Gastroesophageal sphincter (tissue), 4 donors: ENCODE data around the gene RFPL3. TPM values are rescaled to one million over a fixed set of nuclear protein-coding genes. Genes with fewer than 3 reads are reported as not detected.
"Not testable (repeated sequence)": the region's sequence is repeated elsewhere in the genome, so short reads cannot be mapped to it uniquely, and the experiment has no call there.

ENCODE experiments used
- ATAC-seq: fragments of 150-250 bp; one replicate; pipeline ENCODE4 v1.9.1; 2016; ENCODE audit warnings: mild to moderate bottlenecking, moderate library complexity
- H3K27ac ChIP-seq, 4 donors: fragments of 200-600 bp; sonication (generic) in 3 of 4; 1 replicate in 3 of 4; 2 replicates in 1 of 4; pipeline ENCODE4 v1.5.1; 2016 to 2019
- H3K27me3 ChIP-seq: fragments of 200-600 bp; sonication (generic); one replicate; pipeline ENCODE4 v1.5.1; 2019
- H3K36me3 ChIP-seq, 2 donors: fragments of 200-600 bp; sonication (generic); one replicate each; pipeline ENCODE4 v1.5.1; 2019; ENCODE audit warnings: control low read depth in 1 of 2
- H3K4me1 ChIP-seq, 3 donors: fragments of 200-600 bp; sonication (generic); 1 replicate in 2 of 3; 2 replicates in 1 of 3; pipeline ENCODE4 v1.5.1; 2016 to 2019; ENCODE audit warnings: control low read depth in 2 of 3
- H3K4me3 ChIP-seq, 2 donors: fragments of 200-600 bp; sonication (generic); one replicate each; pipeline ENCODE4 v1.5.1; 2019; ENCODE audit warnings: mild to moderate bottlenecking in 1 of 2, moderate library complexity in 1 of 2
- H3K9me3 ChIP-seq, 3 donors: fragments of 200-600 bp; sonication (generic); one replicate each; pipeline ENCODE4 v1.5.1; 2017 to 2019; ENCODE audit warnings: control low read depth in 2 of 3
- EP300 ChIP-seq: sonication (generic); formaldehyde crosslinking; IDR thresholded peaks from one replicate; pipeline ENCODE4 v1.6.1; 2017; ENCODE audit warnings: antibody characterized with exemption, mild to moderate bottlenecking
- POLR2A ChIP-seq, 2 donors: fragments of 450-650 bp; IDR thresholded peaks; one replicate each; pipeline ENCODE4 v1.6.1; 2017; ENCODE audit warnings: antibody characterized with exemption in 2 of 2, mild to moderate bottlenecking in 2 of 2, moderate library complexity in 1 of 2
- POLR2AphosphoS5 ChIP-seq: sonication (generic); formaldehyde crosslinking; IDR thresholded peaks from one replicate; pipeline ENCODE4 v1.6.1; 2017; ENCODE audit warnings: antibody characterized with exemption
- WGBS, 2 donors: methylation state at CpG; one replicate each; pipeline ENCODE4 v1.1.5; 2018; ENCODE audit warnings: low coverage in 1 of 2; 5-methylcytosine and 5-hydroxymethylcytosine counted together
- total RNA-seq, 4 donors: library from RNA; depleted of rRNA; stranded (reverse); fragments of >200 nt; gene quantifications; one replicate each; pipeline ENCODE4 v1.1.0, GENCODE V29; 2016
- TF ChIP-seq, protein P1 (sequence below), 4 experiments: fragments of 200-600 bp in 2 of 4; fragments of 450-650 bp in 2 of 4; sonication (generic) in 1 of 4; IDR thresholded peaks; one replicate each; pipeline ENCODE4 v1.5.1; 2017 to 2019; ENCODE audit warnings: antibody characterized with exemption in 4 of 4, mild to moderate bottlenecking in 2 of 4, moderate library complexity in 2 of 4

Gene RFPL3
- total RNA-seq, 4 donors from 2014 or later, result not detected

DNA sequence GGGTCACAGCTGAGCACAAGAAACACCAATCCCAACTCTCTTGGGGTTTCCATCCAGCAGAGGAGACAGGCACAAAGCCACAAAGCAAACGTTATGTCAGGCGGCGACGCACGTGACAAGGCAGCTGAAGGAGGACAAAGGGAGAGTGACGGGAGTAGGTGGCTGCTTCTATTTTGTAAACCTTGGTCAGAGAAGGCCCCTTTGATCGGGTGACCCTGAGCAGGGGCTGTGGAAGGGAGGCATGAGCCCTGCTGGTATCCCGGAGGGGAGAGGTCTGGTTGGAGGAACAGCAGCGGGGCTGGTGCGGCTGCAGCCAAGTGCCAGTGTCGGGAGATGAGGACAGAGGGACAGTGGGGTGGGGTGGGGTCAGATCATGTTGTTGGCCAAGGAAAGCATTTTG is 17.3 kb upstream of the RFPL3 start:
- H3K9me3 ChIP-seq, result no peaks in the 10 kb centered on the region
- WGBS, 2 donors, result 70 to 82% methylated on average over 5 to 11 of the region's 11 CpGs
- no peak for ATAC-seq
- H3K36me3 ChIP-seq, result no peaks in the 10 kb centered on the region
- no peak overlapping the region for H3K4me3 ChIP-seq
- TF ChIP-seq EP300 (no peak), POLR2A (IDR thresholded peaks at IDR 0.05) (no peak), POLR2AphosphoS5 (no peak)
- TF ChIP-seq, protein P1, sequence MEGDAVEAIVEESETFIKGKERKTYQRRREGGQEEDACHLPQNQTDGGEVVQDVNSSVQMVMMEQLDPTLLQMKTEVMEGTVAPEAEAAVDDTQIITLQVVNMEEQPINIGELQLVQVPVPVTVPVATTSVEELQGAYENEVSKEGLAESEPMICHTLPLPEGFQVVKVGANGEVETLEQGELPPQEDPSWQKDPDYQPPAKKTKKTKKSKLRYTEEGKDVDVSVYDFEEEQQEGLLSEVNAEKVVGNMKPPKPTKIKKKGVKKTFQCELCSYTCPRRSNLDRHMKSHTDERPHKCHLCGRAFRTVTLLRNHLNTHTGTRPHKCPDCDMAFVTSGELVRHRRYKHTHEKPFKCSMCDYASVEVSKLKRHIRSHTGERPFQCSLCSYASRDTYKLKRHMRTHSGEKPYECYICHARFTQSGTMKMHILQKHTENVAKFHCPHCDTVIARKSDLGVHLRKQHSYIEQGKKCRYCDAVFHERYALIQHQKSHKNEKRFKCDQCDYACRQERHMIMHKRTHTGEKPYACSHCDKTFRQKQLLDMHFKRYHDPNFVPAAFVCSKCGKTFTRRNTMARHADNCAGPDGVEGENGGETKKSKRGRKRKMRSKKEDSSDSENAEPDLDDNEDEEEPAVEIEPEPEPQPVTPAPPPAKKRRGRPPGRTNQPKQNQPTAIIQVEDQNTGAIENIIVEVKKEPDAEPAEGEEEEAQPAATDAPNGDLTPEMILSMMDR (IDR thresholded peaks at IDR 0.05), result no peak
- no peak overlapping the region for H3K27ac ChIP-seq
- peaks cover 29% of the 10 kb centered on the region for H3K27me3 ChIP-seq
- peaks cover 0 to 11% (median 0%) of the 10 kb centered on the region in 3 donors for H3K4me1 ChIP-seq

DNA sequence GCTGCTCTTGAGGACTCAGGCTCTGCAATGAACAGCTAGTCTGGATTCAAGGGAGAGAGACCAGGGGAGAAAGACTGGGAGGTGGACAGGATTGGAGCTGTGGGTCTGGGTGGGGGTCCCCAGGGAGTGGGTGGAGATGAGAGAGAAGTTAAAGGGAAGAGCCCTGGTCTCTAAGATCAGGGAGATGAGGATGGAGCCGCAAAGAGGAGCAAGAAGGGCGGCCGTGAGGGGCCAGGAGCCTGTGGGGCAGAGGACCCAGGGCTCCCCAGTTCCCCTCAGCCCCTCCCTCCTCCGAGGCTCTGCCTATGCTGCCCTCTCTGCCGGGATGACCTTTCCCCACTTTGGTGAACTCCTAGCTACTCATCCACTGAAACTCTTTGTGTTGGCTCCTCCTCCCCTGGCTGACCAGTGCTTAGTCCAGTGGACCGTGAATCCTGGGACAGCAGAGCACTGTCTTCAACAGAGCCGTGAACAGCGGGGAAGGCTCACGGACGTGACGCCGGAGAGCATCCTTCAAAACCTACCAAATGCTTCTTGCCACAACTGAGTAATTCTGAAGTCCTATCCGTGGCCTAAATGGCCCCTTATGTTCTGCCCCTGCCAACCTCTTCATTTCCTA is 16.4 kb upstream of the RFPL3 start:
- 66 to 74% methylated on average over 5 to 6 of the region's 13 CpGs for WGBS, 2 donors

DNA sequence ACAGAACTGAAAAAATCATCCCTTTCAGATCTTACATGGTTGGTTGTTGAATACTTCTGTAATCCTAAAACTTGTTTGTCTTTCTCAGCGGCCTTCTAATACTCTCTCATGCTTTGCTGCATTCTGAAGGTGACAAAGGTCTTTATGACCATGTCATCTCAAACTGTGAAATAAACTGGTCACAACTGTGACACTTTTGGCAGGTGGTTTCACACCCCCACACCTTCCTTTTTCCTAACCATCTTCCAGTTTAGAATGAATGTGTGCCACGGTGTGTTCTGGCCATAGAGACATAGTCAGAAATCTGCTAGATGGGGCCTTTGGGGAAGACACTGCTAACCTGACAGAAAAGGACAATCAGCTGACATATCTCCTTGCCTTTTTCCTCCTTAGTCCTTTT is 14.7 kb upstream of the RFPL3 start:
- no peak for ATAC-seq
- Histone ChIP-seq H3K4me3 (no peak overlapping the region), H3K27me3 (peaks cover 29% of the 10 kb centered on the region), H3K36me3 (no peaks in the 10 kb centered on the region), H3K4me1 (no peaks in the 10 kb centered on the region), H3K9me3 (no peaks in the 10 kb centered on the region), H3K27ac (no peak overlapping the region)
- 58 to 80% methylated on average over 1 to 2 of the region's 2 CpGs for WGBS, 2 donors
- TF ChIP-seq EP300, result no peak
- TF ChIP-seq, protein P1 (IDR thresholded peaks at IDR 0.05), result no peak
- no peak for TF ChIP-seq POLR2A (IDR thresholded peaks at IDR 0.05)
- no peak for TF ChIP-seq POLR2AphosphoS5

More for the DNA sequence above, 16.4 kb upstream of the RFPL3 start:
- H3K9me3 ChIP-seq, result no peaks in the 10 kb centered on the region
- peaks cover 0 to 11% (median 0%) of the 10 kb centered on the region in 3 donors for H3K4me1 ChIP-seq
- H3K4me3 ChIP-seq, result no peak overlapping the region
- no peak overlapping the region for H3K27ac ChIP-seq
- H3K36me3 ChIP-seq, result no peaks in the 10 kb centered on the region
- no peak for ATAC-seq
- peaks cover 29% of the 10 kb centered on the region for H3K27me3 ChIP-seq
- TF ChIP-seq, protein P1 (IDR thresholded peaks at IDR 0.05), result no peak
- TF ChIP-seq POLR2AphosphoS5 (no peak), EP300 (no peak), POLR2A (IDR thresholded peaks at IDR 0.05) (no peak)

DNA sequence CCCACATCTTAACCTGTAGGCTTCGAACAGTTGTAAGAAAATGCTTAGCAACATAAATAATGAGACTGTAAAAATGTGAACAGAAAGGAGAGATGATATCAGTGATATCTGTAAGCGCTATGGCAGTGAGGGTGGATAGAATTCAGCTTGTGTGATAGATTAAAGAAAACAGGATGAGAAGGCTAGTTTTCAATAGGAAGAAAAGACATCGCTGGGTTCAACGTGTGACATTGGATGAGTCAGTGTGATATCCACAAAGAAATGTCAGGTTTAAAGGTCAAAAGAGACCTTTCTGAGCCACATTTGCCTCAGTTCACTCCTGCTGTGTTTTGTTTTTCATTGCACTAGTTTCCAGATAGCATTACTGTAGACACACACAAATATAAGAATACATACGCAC is 13.7 kb upstream of the RFPL3 start:
- H3K4me1 ChIP-seq, result no peaks in the 10 kb centered on the region
- no peak overlapping the region for H3K27ac ChIP-seq
- WGBS, 2 donors, result 56 to 62% methylated on average over 4 to 5 of the region's 5 CpGs
- TF ChIP-seq POLR2A (IDR thresholded peaks at IDR 0.05) (no peak), POLR2AphosphoS5 (no peak), EP300 (no peak)
- TF ChIP-seq, protein P1 (IDR thresholded peaks at IDR 0.05), result no peak
- H3K27me3 ChIP-seq, result peaks cover 28% of the 10 kb centered on the region
- H3K36me3 ChIP-seq, result no peaks in the 10 kb centered on the region
- no peak overlapping the region for H3K4me3 ChIP-seq
- no peaks in the 10 kb centered on the region for H3K9me3 ChIP-seq
- ATAC-seq, result no peak

DNA sequence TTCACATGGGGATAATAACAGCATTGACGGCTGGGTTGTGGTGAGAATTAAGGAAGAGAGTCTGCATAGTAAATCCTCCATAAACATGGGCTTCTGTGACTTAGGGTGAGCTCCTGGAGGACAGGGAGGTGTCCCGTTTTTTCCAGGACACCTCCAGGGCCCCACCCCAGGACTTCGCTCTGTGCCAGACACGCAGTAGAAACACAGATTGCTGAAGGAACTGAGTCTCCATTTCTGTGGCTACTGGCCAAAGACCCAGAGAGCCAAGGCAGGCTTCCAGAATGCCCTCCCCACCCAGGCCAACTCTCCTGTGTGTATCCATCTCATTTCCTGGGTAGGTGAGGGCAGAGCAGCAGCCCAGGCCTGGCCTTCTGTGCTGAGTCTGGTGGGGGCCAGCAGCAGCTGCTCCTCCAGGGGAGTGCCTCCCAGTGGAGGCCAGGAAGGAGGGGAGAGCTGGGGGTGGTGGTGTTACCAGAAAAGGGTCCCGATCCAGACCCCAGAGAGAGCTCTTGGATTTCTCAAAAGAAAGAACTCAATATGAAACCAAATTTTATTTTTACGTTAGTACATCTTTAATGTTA is 9.5 kb upstream of the RFPL3 start:
- no peak for ATAC-seq
- no peaks in the 10 kb centered on the region for H3K9me3 ChIP-seq

DNA sequence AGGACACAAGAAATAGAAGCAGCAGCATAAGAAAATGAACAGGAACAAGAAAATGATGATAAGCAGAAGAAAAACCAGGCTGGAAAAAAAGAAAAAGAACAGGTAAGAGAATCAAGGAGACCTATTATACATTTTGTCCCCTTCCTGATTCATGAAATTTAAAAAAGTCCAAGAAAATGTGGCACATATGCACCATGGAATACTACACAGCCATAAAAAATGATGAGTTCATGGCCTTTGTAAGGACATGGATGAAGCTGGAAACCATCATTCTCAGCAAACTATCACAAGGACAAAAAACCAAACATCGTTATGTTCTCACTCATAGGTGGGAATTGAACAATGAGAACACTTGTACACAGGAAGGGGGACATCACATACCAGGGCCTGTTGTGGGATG is 5.8 kb upstream of the RFPL3 start:
- H3K27ac ChIP-seq, H3K27me3 ChIP-seq, H3K4me3 ChIP-seq, H3K4me1 ChIP-seq, H3K9me3 ChIP-seq, H3K36me3 ChIP-seq, ATAC-seq: not testable (repeated sequence)
- WGBS, 2 donors, result 100% methylated on average over 1 of the region's 1 CpG; no CpG with 5 or more reads in 1 of the 2 donors

More for the DNA sequence above, 9.5 kb upstream of the RFPL3 start:
- Histone ChIP-seq H3K4me1 (no peaks in the 10 kb centered on the region), H3K36me3 (no peaks in the 10 kb centered on the region), H3K4me3 (no peak overlapping the region), H3K27me3 (no peaks in the 10 kb centered on the region), H3K27ac (no peak overlapping the region)
- TF ChIP-seq, protein P1 (IDR thresholded peaks at IDR 0.05), result no peak
- TF ChIP-seq POLR2A (IDR thresholded peaks at IDR 0.05) (no peak), EP300 (no peak), POLR2AphosphoS5 (no peak)
- 76 to 90% methylated on average over 2 to 6 of the region's 6 CpGs for WGBS, 2 donors
